Loucy (cell line): ENCODE results near the gene MYH14.

Source experiments
- H2AFZ ChIP-seq: fragments of 200-600 bp; sonication (generic); 2 replicates; pipeline ENCODE4 v1.6.0; 2016; ENCODE audit warnings: antibody characterized with exemption, mild to moderate bottlenecking, low read length, moderate library complexity
- H3F3A ChIP-seq: fragments of 200-600 bp; 2 replicates; pipeline ENCODE4 v1.6.0; 2016; ENCODE audit warnings: antibody characterized with exemption, low read depth, mild to moderate bottlenecking
- H3K27me3 ChIP-seq: fragments of 200-600 bp; sonication (generic); 2 replicates; pipeline ENCODE4 v1.6.1; 2014; ENCODE audit warnings: low read length, mild to moderate bottlenecking; ENCODE audit not compliant: insufficient read depth, poor library complexity, severe bottlenecking
- H3K36me3 ChIP-seq: fragments of 200-600 bp; sonication (generic); 2 replicates; pipeline ENCODE4 v1.6.1; 2016; ENCODE audit warnings: low read length; ENCODE audit not compliant: insufficient read depth
- H3K4me1 ChIP-seq: fragments of 200-600 bp; sonication (generic); 2 replicates; pipeline ENCODE4 v1.5.1; 2014; ENCODE audit warnings: low read length, mild to moderate bottlenecking; ENCODE audit not compliant: insufficient read depth, poor library complexity, severe bottlenecking
- H3K4me2 ChIP-seq: fragments of 200-600 bp; sonication (generic); 2 replicates; pipeline ENCODE4 v1.6.0; 2014; ENCODE audit warnings: antibody characterized with exemption, low read length, low read depth, mild to moderate bottlenecking; ENCODE audit not compliant: poor library complexity, severe bottlenecking
- H3K4me3 ChIP-seq: fragments of 200-600 bp; sonication (generic); 2 replicates; pipeline ENCODE4 v1.5.1; 2014; ENCODE audit warnings: low read length, mild to moderate bottlenecking, mixed read lengths; ENCODE audit not compliant: poor library complexity, severe bottlenecking
- H3K79me2 ChIP-seq: fragments of 200-600 bp; sonication (generic); 2 replicates; pipeline ENCODE4 v1.6.1; 2014; ENCODE audit warnings: low read length; ENCODE audit not compliant: insufficient read depth
- H3K9ac ChIP-seq: fragments of 200-600 bp; sonication (generic); 2 replicates; pipeline ENCODE4 v1.6.0; 2014; ENCODE audit warnings: mild to moderate bottlenecking, low read depth, low read length, moderate library complexity; ENCODE audit not compliant: poor library complexity, severe bottlenecking
- H3K9me2 ChIP-seq: fragments of 200-600 bp; sonication (generic); replicated peaks from 2 replicates; pipeline ENCODE4 v1.6.1; 2016; ENCODE audit warnings: low read depth, low read length, mixed read lengths
- H3K9me3 ChIP-seq: fragments of 200-600 bp; sonication (generic); 2 replicates; pipeline ENCODE4 v1.6.1; 2014; ENCODE audit warnings: mild to moderate bottlenecking, antibody characterized with exemption, low read length, low read depth; ENCODE audit not compliant: insufficient read depth
- H4K20me1 ChIP-seq: fragments of 200-600 bp; sonication (generic); 2 replicates; pipeline ENCODE4 v1.6.0; 2014; ENCODE audit warnings: antibody characterized with exemption, low read length, mild to moderate bottlenecking; ENCODE audit not compliant: insufficient read depth, poor library complexity, severe bottlenecking
- CTCF ChIP-seq: fragments of 200-600 bp; sonication (generic); conservative IDR thresholded peaks from 2 replicates; pipeline ENCODE4 v1.5.1; 2014; ENCODE audit warnings: mild to moderate bottlenecking, antibody characterized with exemption, low read length
- EZH2phosphoT487 ChIP-seq: fragments of 200-600 bp; IDR thresholded peaks from 2 replicates; pipeline ENCODE4 v1.6.1; 2018; ENCODE audit warnings: antibody characterized with exemption, mild to moderate bottlenecking, moderate library complexity, borderline replicate concordance

The MYH14 gene

GRCh38 chr19:50314724-50315708 is 111.6 kb downstream of the MYH14 start:
- Histone ChIP-seq H3K4me1 (no peaks in the 10 kb centered on the region), H2AFZ (no peak overlapping the region), H3K27me3 (no peaks in the 10 kb centered on the region), H3K9me2 (no peaks in the 10 kb centered on the region), H3K36me3 (no peaks in the 10 kb centered on the region), H3F3A (no peaks in the 10 kb centered on the region), H3K9me3 (peaks cover 6% of the 10 kb centered on the region; the same call in 1 of the 2 replicates), H4K20me1 (no peaks in the 10 kb centered on the region), H3K4me3 (no peak overlapping the region), H3K4me2 (no peak overlapping the region), H3K79me2 (no peaks in the 10 kb centered on the region), H3K9ac (no peak overlapping the region)
- no peak for TF ChIP-seq EZH2phosphoT487
- no peak for TF ChIP-seq CTCF

- Histone ChIP-seq H3K36me3 (no peaks in the 10 kb centered on the region), H3K9ac (no peak overlapping the region), H3F3A (no peaks in the 10 kb centered on the region), H3K9me3 (peaks cover 6% of the 10 kb centered on the region; the same call in 1 of the 2 replicates), H2AFZ (no peak overlapping the region), H3K4me2 (no peak overlapping the region), H3K4me3 (no peak overlapping the region), H4K20me1 (no peaks in the 10 kb centered on the region), H3K27me3 (no peaks in the 10 kb centered on the region), H3K9me2 (no peaks in the 10 kb centered on the region), H3K4me1 (no peaks in the 10 kb centered on the region), H3K79me2 (no peaks in the 10 kb centered on the region)
- TF ChIP-seq CTCF (no peak), EZH2phosphoT487 (no peak)
Observed at GRCh38 chr19:50315773-50316448, 112.5 kb downstream of the MYH14 start.

- TF ChIP-seq EZH2phosphoT487: no peak
- TF ChIP-seq CTCF: no peak
- no peak overlapping the region for H2AFZ ChIP-seq
- H3K9me3 ChIP-seq: peaks cover 6% of the 10 kb centered on the region; the same call in 1 of the 2 replicates
- H3K4me2 ChIP-seq: no peak overlapping the region
- no peaks in the 10 kb centered on the region for H3K27me3 ChIP-seq
- H3K9me2 ChIP-seq: no peaks in the 10 kb centered on the region
- H3K9ac ChIP-seq: no peak overlapping the region
- H3K79me2 ChIP-seq: no peaks in the 10 kb centered on the region
- H3F3A ChIP-seq: no peaks in the 10 kb centered on the region
- no peaks in the 10 kb centered on the region for H4K20me1 ChIP-seq
- no peaks in the 10 kb centered on the region for H3K4me1 ChIP-seq
- H3K36me3 ChIP-seq: no peaks in the 10 kb centered on the region
- H3K4me3 ChIP-seq: no peak overlapping the region
Observed at GRCh38 chr19:50317115-50317514, 113.7 kb downstream of the MYH14 start.
